Testis (tissue), 2 donors: ENCODE data around the gene NME7.

Experiments
- POLR2A ChIP-seq: fragments of 450-650 bp; IDR thresholded peaks from one replicate; pipeline ENCODE4 v1.6.1; 2017; ENCODE audit warnings: antibody characterized with exemption, mild to moderate bottlenecking, moderate library complexity
- TF ChIP-seq, protein P1 (sequence below), 3 experiments: fragments of 450-650 bp in 2 of 3; fragments of 200-600 bp in 1 of 3; sonication (generic) in 1 of 3; IDR thresholded peaks; one replicate each; pipeline ENCODE4 v1.5.1; 2016 to 2019; ENCODE audit warnings: antibody characterized with exemption in 3 of 3, mild to moderate bottlenecking in 2 of 3, moderate library complexity in 1 of 3

DNA sequence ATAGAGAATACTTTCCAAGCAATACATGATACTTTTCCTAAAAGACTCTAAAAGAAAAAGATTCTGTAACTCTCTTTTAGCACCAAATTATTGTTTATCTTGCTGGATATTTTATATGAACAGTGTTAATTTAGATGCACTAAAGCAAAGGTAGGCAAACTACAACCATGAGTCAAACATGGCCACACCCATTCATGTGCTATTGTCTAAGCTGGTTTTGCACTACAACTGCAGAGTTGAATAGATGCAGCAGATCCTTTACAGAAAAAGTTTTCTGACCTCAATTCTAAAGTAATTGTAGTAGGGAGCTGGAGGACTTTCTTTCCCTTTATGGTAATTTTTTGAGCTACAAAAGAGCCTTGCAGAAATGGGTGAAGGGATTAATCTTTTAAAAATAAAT lies 19.8 kb upstream of the NME7 start:
- TF ChIP-seq, protein P1, sequence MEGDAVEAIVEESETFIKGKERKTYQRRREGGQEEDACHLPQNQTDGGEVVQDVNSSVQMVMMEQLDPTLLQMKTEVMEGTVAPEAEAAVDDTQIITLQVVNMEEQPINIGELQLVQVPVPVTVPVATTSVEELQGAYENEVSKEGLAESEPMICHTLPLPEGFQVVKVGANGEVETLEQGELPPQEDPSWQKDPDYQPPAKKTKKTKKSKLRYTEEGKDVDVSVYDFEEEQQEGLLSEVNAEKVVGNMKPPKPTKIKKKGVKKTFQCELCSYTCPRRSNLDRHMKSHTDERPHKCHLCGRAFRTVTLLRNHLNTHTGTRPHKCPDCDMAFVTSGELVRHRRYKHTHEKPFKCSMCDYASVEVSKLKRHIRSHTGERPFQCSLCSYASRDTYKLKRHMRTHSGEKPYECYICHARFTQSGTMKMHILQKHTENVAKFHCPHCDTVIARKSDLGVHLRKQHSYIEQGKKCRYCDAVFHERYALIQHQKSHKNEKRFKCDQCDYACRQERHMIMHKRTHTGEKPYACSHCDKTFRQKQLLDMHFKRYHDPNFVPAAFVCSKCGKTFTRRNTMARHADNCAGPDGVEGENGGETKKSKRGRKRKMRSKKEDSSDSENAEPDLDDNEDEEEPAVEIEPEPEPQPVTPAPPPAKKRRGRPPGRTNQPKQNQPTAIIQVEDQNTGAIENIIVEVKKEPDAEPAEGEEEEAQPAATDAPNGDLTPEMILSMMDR (IDR thresholded peaks at IDR 0.05): no peak
- no peak for TF ChIP-seq POLR2A
